ENCODE data around the gene KIF16B. TPM values are rescaled to one million over a fixed set of nuclear protein-coding genes. Genes with fewer than 3 reads are reported as not detected.

The KIF16B gene
- total and polyA plus RNA-seq, 2 of the 8 experiments (the other 6 are each of a cell fraction or from before 2014, with no cell fraction given), result 3.0 to 9.2 TPM

DNA sequence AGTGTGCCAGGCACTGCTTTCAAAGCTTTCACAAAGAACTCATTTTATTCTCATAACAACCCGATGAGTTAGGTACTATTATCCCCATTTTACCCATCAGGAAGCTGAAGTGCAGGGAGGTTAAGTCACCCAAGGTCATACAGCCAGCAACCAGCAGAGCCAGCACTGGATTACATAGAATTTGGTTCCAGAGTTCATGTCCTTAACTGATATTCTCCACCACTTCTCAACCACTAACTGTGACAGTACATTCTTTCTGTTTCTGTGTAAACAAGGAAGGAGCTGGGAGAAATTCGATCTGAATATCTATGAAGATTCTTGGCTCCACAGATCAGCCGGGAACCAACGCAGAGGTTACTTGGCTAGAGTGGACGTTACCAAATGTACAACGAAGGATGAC is 98.0 kb downstream of the KIF16B start (continued):
- TF ChIP-seq NANOG (IDR thresholded peaks at IDR 0.05; ENCODE audit: insufficient read depth, low read depth, low read length, poor library complexity, severe bottlenecking), result no peak
- TF ChIP-seq POU5F1 (IDR thresholded peaks at IDR 0.05; ENCODE audit: low read depth, low read length), result no peak
- TF ChIP-seq MAX (IDR thresholded peaks at IDR 0.05), result no peak
- TF ChIP-seq RAD21 (IDR thresholded peaks at IDR 0.05 in 1 of 2, conservative IDR thresholded peaks at IDR 0.05 in 1 of 2; ENCODE audit: low read depth in 2 of 2, low read length in 2 of 2), result no peak

Measured in H1 (cell line).